Measurements from ENCODE around the gene ARID1B. TPM values are rescaled to one million over a fixed set of nuclear protein-coding genes. Genes with fewer than 3 reads are reported as not detected.

ARID1B gene
- total RNA-seq, 2 experiments from 2014 or later = 90.1 to 164 TPM

DNA sequence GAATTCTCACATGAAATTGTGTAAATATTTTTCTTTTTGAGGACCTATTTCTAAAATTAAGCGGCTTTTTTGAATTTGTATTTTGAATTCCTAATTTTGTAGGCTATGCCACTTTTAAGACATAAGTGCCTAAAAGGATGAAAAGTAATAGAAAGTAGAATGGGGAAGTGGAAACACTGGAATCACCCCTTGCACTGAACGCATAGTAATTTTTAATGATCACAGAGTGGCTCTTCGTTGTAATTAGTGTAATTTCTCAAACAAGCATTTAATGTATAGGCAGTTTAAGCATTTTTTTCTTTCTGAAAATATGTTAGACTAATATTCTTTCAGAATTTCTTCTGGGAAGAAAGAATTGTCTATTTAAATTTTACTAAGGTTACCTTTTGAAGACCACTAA, 73.2 kb downstream of the ARID1B start:
- no peak overlapping the region for H2AFZ ChIP-seq (ENCODE audit: low read length)
- CTCF ChIA-PET (ENCODE audit: unreplicated experiment) = no interaction called here
- no peaks in the 10 kb centered on the region for H3K9me3 ChIP-seq (ENCODE audit: low read length)
- TF ChIP-seq EZH2phosphoT487 (IDR thresholded peaks at IDR 0.05; ENCODE audit: borderline replicate concordance, low read depth, low read length) = no peak
- TF ChIP-seq, protein P1, sequence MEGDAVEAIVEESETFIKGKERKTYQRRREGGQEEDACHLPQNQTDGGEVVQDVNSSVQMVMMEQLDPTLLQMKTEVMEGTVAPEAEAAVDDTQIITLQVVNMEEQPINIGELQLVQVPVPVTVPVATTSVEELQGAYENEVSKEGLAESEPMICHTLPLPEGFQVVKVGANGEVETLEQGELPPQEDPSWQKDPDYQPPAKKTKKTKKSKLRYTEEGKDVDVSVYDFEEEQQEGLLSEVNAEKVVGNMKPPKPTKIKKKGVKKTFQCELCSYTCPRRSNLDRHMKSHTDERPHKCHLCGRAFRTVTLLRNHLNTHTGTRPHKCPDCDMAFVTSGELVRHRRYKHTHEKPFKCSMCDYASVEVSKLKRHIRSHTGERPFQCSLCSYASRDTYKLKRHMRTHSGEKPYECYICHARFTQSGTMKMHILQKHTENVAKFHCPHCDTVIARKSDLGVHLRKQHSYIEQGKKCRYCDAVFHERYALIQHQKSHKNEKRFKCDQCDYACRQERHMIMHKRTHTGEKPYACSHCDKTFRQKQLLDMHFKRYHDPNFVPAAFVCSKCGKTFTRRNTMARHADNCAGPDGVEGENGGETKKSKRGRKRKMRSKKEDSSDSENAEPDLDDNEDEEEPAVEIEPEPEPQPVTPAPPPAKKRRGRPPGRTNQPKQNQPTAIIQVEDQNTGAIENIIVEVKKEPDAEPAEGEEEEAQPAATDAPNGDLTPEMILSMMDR (conservative IDR thresholded peaks at IDR 0.05; ENCODE audit: low read length) = no peak
- no peaks in the 10 kb centered on the region for H3K9me2 ChIP-seq (ENCODE audit: insufficient read depth, low read length)
- H3K36me3 ChIP-seq (ENCODE audit: insufficient read depth, low read length) = no peaks in the 10 kb centered on the region
- POLR2A ChIA-PET = no interaction called here
- no peak for DNase-seq (ENCODE audit: low spot score)
- peak overlapping the region; percentile 43 for H3K4me3 ChIP-seq (ENCODE audit: low read depth, low read length, poor library complexity, severe bottlenecking)
- peaks cover 99% of the 10 kb centered on the region for H3K79me2 ChIP-seq (ENCODE audit: insufficient read depth, low read depth, low read length)
- H4K20me1 ChIP-seq (ENCODE audit: insufficient read depth, low read length) = peaks cover 52% of the 10 kb centered on the region
- no TSS peak for BruUV-seq (replicated peaks)
- peak overlapping the region; percentile 67 for H3K27ac ChIP-seq (ENCODE audit: low read depth, low read length, poor library complexity, severe bottlenecking)
- peaks cover 74% of the 10 kb centered on the region for H3K4me1 ChIP-seq (ENCODE audit: insufficient read depth, low read length, poor library complexity, severe bottlenecking)
- intact Hi-C loops (cut with micrococcal nuclease; ENCODE audit: unreplicated experiment) = loop anchor here (2.0 to 10.0 kb wide), 3 partner anchors 70 to 456 kb away; no protein-coding TSS in a partner anchor
- peak overlapping the region; percentile 75 for H3K4me2 ChIP-seq (ENCODE audit: low read length)

DNA sequence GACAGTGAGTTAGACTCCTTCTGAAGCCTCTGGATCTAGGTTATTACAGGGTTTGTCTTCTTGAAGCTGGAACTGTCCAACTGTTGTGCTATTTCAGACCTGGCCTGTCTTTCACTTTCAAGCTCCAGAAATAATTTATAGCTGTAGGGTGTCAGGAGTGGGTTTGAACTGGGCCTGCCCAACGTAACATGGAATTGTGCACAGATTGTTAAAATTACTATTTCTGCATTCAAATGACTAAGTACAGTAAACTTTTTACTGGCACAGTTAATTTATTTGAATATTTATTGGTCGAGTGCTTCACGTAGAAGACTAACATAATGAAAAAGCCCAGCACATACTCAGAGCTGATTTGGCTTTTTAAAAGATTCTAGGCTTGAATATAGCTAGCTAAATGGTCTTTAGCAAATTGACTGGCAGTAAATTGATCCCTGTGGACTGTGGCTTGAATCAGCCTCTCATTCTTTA, 74.3 kb downstream of the ARID1B start:
- H4K20me1 ChIP-seq (ENCODE audit: insufficient read depth, low read length) = peaks cover 59% of the 10 kb centered on the region
- intact Hi-C loops (cut with micrococcal nuclease; ENCODE audit: unreplicated experiment) = loop anchor here (2.0 to 10.0 kb wide), 3 partner anchors 71 to 457 kb away; no protein-coding TSS in a partner anchor
- peak overlapping the region; percentile 67 for H3K27ac ChIP-seq (ENCODE audit: low read depth, low read length, poor library complexity, severe bottlenecking)
- BruUV-seq (replicated peaks) = no TSS peak
- H3K4me1 ChIP-seq (ENCODE audit: insufficient read depth, low read length, poor library complexity, severe bottlenecking) = peaks cover 79% of the 10 kb centered on the region
- H3K9me3 ChIP-seq (ENCODE audit: low read length) = no peaks in the 10 kb centered on the region
- H2AFZ ChIP-seq (ENCODE audit: low read length) = no peak overlapping the region
- peaks cover 100% of the 10 kb centered on the region for H3K79me2 ChIP-seq (ENCODE audit: insufficient read depth, low read depth, low read length)
- DNase-seq (ENCODE audit: low spot score) = peak; percentile 30
- H3K4me2 ChIP-seq (ENCODE audit: low read length) = peak overlapping the region; percentile 75
- TF ChIP-seq EZH2phosphoT487 (IDR thresholded peaks at IDR 0.05; ENCODE audit: borderline replicate concordance, low read depth, low read length) = no peak
- TF ChIP-seq, protein P1 (conservative IDR thresholded peaks at IDR 0.05; ENCODE audit: low read length) = no peak
- peak overlapping the region; percentile 43 for H3K4me3 ChIP-seq (ENCODE audit: low read depth, low read length, poor library complexity, severe bottlenecking)
- H3K9me2 ChIP-seq (ENCODE audit: insufficient read depth, low read length) = no peaks in the 10 kb centered on the region
- ChIA-PET CTCF (ENCODE audit: unreplicated experiment) (interaction anchor here (1.3 kb wide), 1 partner anchor 14 kb away, joined by 3 read pairs; no protein-coding TSS in a partner anchor), POLR2A (interaction anchor here (1.0 to 1.6 kb wide), 6 partner anchors 14 to 169 kb away, joined by 3 to 9 read pairs (median 4); no protein-coding TSS in a partner anchor)
- no peaks in the 10 kb centered on the region for H3K36me3 ChIP-seq (ENCODE audit: insufficient read depth, low read length)

All from OCI-LY7 (cell line).